ENCODE data around the gene NBR1.
"Not testable (repeated sequence)": the region's sequence is repeated elsewhere in the genome, so short reads cannot be mapped to it uniquely, and the experiment has no call there.

NBR1 gene

GRCh38 chr17:43171586-43172487 lies 823 bp downstream of the NBR1 start:
- DNase-seq (ENCODE audit: low read depth, low spot score), result peak; percentile 52
- TF ChIP-seq FOXP2 (optimal IDR thresholded peaks at IDR 0.05; ENCODE audit: control extremely low read depth, extremely low read length, insufficient read depth), result no peak
- no peak for TF ChIP-seq EZH2 (IDR thresholded peaks at IDR 0.05)
- TF ChIP-seq POLR2AphosphoS5 (IDR thresholded peaks at IDR 0.05; ENCODE audit: borderline replicate concordance, low read depth, low read length), result no peak
- H3K36me3 ChIP-seq (ENCODE audit: insufficient read depth, low read length), result peaks cover 10% of the 10 kb centered on the region
- H3K27ac ChIP-seq, result peak overlapping the region; percentile 89
- H3K9ac ChIP-seq (ENCODE audit: insufficient read length), result peak overlapping the region; percentile 84
- no peaks in the 10 kb centered on the region for H3K9me3 ChIP-seq (ENCODE audit: low read depth, low read length)
- peak overlapping the region; percentile 95 for H3K4me3 ChIP-seq

DNA sequence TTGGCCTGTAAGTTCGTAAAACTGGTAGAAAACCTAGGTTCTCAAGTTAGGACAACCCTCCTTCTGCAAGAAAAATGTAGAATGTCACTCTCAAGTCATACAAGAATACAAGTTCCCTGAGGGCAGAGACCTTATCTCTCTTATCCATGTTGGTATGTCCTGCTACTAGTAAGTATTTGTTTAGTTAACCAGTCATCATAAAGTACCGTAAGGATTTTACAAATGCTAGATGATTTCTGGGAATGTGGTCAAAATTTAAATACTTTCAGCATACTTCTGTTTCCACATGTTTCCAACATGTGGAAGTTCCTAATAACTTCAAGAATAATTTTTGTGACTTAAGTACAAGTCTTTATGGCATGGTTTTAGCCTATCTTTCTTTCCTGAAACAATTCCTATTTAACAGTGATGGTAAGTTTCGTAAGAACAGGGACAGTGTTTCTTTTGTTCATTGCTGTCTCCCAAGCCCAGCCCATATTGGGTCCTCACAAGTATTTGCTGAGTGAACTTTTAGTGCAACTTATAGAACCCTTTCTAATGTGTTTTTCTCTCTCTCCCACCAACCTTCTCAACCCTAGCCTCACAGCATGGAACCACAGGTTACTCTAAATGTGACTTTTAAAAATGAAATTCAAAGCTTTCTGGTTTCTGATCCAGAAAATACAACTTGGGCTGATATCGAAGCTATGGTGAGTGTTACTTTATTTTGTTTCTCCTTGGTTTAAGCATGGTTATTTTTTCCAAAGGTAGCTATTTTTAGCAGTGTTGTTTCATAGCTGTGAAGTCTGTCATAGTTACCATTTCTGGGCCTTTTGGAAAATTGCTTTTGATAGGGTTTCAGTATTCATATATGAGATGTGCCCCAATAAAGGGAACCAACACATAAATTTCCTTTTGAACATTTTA lies 4.5 kb downstream of the NBR1 start:
- H3K36me3 ChIP-seq (ENCODE audit: insufficient read depth, low read length), result peaks cover 27% of the 10 kb centered on the region
- TF ChIP-seq FOXP2 (optimal IDR thresholded peaks at IDR 0.05; ENCODE audit: control extremely low read depth, extremely low read length, insufficient read depth) (no peak), POLR2AphosphoS5 (IDR thresholded peaks at IDR 0.05; ENCODE audit: borderline replicate concordance, low read depth, low read length) (no peak), EZH2 (IDR thresholded peaks at IDR 0.05) (no peak)
- no peak for DNase-seq (ENCODE audit: low read depth, low spot score)
- H3K9me3 ChIP-seq (ENCODE audit: low read depth, low read length), result no peaks in the 10 kb centered on the region
- no peak overlapping the region for H3K9ac ChIP-seq (ENCODE audit: insufficient read length)
- peak overlapping the region; percentile 58 for H3K27ac ChIP-seq
- no peak overlapping the region for H3K4me3 ChIP-seq

DNA sequence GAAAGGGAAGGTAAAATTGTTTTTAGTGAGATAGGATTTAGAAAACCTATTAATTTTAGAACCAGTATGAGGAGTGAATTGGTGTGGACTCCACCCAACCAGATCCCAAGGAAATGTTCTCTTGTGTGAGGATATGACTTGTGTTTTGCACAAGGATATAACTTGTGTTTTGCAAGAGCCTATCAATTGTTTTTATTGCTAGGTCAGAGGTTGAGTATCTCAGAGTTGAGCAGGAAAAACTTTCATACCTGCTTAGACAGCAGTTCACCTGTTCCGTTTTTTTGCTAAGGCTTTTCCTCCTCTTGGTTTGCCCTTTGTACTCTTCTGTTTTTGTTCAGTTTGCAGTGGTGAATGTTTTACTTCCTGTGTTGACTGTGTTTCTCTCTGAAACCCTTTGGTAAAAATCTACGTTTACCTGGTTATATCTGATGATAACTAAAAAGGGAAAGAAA lies 5.1 kb downstream of the NBR1 start:
- DNase-seq (ENCODE audit: low read depth, low spot score), result no peak
- Histone ChIP-seq H3K9ac (ENCODE audit: insufficient read length) (no peak overlapping the region), H3K9me3 (ENCODE audit: low read depth, low read length) (no peaks in the 10 kb centered on the region), H3K4me3 (no peak overlapping the region), H3K27ac (peak overlapping the region; percentile 58; the same call in 1 of the 2 replicates), H3K36me3 (ENCODE audit: insufficient read depth, low read length) (peaks cover 30% of the 10 kb centered on the region)
- TF ChIP-seq FOXP2 (optimal IDR thresholded peaks at IDR 0.05; ENCODE audit: control extremely low read depth, extremely low read length, insufficient read depth) (no peak), POLR2AphosphoS5 (IDR thresholded peaks at IDR 0.05; ENCODE audit: borderline replicate concordance, low read depth, low read length) (no peak), EZH2 (IDR thresholded peaks at IDR 0.05) (no peak)

DNA sequence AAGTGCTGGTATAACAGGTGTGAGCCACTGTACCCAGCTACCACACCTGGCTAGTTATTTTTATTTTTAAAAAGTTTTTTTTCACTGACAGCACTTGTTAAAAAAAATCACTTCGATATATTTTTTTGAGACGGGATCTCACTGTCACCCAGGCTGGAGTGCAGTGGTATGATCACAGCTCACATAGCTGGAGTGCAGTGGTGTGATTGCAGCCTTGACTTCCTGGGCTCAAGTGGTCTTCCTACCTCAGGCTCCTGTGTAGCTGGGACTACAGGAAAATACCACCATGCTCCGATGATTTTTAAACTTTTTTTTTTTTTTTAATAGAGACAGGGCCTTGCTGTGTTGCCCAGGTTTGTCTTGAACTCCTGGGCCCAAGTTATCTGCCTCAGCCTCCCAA lies 12.9 kb downstream of the NBR1 start:
- Histone ChIP-seq H3K9me3 (ENCODE audit: low read depth, low read length) (no peaks in the 10 kb centered on the region), H3K27ac (no peak overlapping the region), H3K4me3 (no peak overlapping the region), H3K9ac (ENCODE audit: insufficient read length) (no peak overlapping the region), H3K36me3 (ENCODE audit: insufficient read depth, low read length) (peaks cover 23% of the 10 kb centered on the region; the same call in 1 of the 2 replicates)
- no peak for TF ChIP-seq POLR2AphosphoS5 (IDR thresholded peaks at IDR 0.05; ENCODE audit: borderline replicate concordance, low read depth, low read length)
- no peak for TF ChIP-seq FOXP2 (optimal IDR thresholded peaks at IDR 0.05; ENCODE audit: control extremely low read depth, extremely low read length, insufficient read depth)
- TF ChIP-seq EZH2 (IDR thresholded peaks at IDR 0.05), result no peak
- no peak for DNase-seq (ENCODE audit: low read depth, low spot score)

DNA sequence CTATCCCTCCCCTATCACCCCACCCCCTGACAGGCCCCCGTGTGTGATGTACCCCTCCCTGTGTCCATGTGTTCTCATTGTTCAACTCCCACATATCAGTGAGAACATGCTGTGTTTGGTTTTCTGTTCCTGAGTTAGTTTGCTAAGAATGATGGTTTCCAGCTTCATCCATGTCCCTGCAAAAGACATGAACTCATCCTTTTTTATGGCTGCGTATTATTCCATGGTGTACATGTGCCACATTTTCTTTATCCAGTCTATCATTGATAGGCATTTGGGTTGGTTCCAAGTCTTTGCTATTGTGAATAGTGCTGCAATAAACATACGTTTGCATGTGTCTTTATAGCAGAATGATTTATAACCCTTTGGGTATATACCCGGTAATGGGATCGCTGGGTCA lies 15.6 kb downstream of the NBR1 start:
- not testable (repeated sequence) for H3K4me3 ChIP-seq; H3K9ac ChIP-seq (ENCODE audit: insufficient read length); H3K9me3 ChIP-seq (ENCODE audit: low read depth, low read length); H3K27ac ChIP-seq; DNase-seq (ENCODE audit: low read depth, low spot score)
- H3K36me3 ChIP-seq (ENCODE audit: insufficient read depth, low read length), result peaks cover 32% of the 10 kb centered on the region

DNA sequence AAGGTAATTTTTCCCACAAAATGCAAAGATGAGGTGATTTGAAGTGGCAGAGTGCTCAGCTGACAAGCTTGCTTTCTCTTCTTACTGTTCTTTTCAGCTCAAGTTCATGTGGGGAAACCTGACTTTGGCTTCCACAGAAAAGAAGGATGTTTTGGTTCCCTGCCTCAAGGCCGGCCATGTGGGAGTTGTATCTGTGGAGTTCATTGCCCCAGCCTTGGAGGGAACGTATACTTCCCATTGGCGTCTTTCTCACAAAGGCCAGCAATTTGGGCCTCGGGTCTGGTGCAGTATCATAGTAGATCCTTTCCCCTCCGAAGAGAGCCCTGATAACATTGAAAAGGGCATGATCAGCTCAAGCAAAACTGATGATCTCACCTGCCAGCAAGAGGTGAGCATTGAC lies 22.2 kb downstream of the NBR1 start:
- no peak overlapping the region for H3K9ac ChIP-seq (ENCODE audit: insufficient read length)
- no peak overlapping the region for H3K4me3 ChIP-seq
- no peak for DNase-seq (ENCODE audit: low read depth, low spot score)
- no peak overlapping the region for H3K27ac ChIP-seq
- H3K9me3 ChIP-seq (ENCODE audit: low read depth, low read length), result no peaks in the 10 kb centered on the region
- peaks cover 71% of the 10 kb centered on the region for H3K36me3 ChIP-seq (ENCODE audit: insufficient read depth, low read length)
- TF ChIP-seq POLR2AphosphoS5 (IDR thresholded peaks at IDR 0.05; ENCODE audit: borderline replicate concordance, low read depth, low read length), result no peak
- no peak for TF ChIP-seq FOXP2 (optimal IDR thresholded peaks at IDR 0.05; ENCODE audit: control extremely low read depth, extremely low read length, insufficient read depth)
- TF ChIP-seq EZH2 (IDR thresholded peaks at IDR 0.05), result no peak

GRCh38 chr17:43199633-43200032 lies 28.6 kb downstream of the NBR1 start:
- Histone ChIP-seq H3K9me3 (ENCODE audit: low read depth, low read length) (no peaks in the 10 kb centered on the region), H3K36me3 (ENCODE audit: insufficient read depth, low read length) (peaks cover 46% of the 10 kb centered on the region), H3K9ac (ENCODE audit: insufficient read length) (no peak overlapping the region), H3K4me3 (no peak overlapping the region), H3K27ac (no peak overlapping the region)
- no peak for DNase-seq (ENCODE audit: low read depth, low spot score)
- TF ChIP-seq EZH2 (IDR thresholded peaks at IDR 0.05), result no peak
- TF ChIP-seq FOXP2 (optimal IDR thresholded peaks at IDR 0.05; ENCODE audit: control extremely low read depth, extremely low read length, insufficient read depth), result no peak
- TF ChIP-seq POLR2AphosphoS5 (IDR thresholded peaks at IDR 0.05; ENCODE audit: borderline replicate concordance, low read depth, low read length), result no peak

DNA sequence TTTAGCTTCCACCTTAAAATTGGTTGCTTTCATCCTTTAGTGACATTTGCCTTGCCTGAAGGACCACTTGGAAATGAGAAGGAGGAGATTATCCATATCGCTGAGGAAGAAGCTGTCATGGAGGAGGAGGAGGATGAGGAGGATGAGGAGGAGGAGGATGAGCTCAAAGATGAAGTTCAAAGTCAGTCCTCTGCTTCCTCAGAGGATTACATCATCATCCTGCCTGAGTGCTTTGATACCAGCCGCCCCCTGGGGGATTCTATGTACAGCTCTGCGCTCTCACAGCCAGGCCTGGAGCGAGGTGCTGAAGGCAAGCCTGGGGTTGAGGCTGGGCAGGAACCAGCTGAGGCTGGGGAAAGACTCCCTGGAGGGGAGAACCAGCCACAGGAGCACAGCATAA lies 29.1 kb downstream of the NBR1 start:
- TF ChIP-seq EZH2 (IDR thresholded peaks at IDR 0.05), result no peak
- peaks cover 41% of the 10 kb centered on the region; the same call in 1 of the 2 replicates for H3K36me3 ChIP-seq (ENCODE audit: insufficient read depth, low read length)

DNA sequence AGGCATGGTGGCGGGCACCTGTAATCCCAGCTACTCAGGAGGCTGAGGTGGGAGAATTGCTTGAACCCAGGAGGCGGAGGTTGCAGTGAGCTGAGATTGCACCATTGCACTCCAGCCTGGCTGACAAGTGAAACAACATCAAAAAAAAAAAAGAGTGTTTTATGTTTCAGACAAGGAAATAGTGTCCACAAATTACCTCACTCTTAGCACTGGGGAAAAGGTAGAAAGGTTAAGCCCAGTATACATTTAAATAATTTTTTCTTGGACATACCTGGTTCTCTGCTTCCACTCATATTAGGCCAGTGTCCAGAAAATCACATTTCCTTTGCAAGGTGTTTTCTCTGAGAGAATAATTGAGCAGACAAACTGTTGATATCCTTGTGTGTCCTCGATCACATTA lies 32.0 kb downstream of the NBR1 start:
- H3K36me3 ChIP-seq (ENCODE audit: insufficient read depth, low read length), result peaks cover 25% of the 10 kb centered on the region; the same call in 1 of the 2 replicates
- H3K27ac ChIP-seq; DNase-seq (ENCODE audit: low read depth, low spot score); H3K4me3 ChIP-seq; H3K9ac ChIP-seq (ENCODE audit: insufficient read length); H3K9me3 ChIP-seq (ENCODE audit: low read depth, low read length): not testable (repeated sequence)

More for the DNA sequence above, 29.1 kb downstream of the NBR1 start:
- Histone ChIP-seq H3K4me3 (no peak overlapping the region), H3K27ac (no peak overlapping the region), H3K9me3 (ENCODE audit: low read depth, low read length) (no peaks in the 10 kb centered on the region), H3K9ac (ENCODE audit: insufficient read length) (no peak overlapping the region)
- DNase-seq (ENCODE audit: low read depth, low spot score), result no peak

Measured in SK-N-MC (cell line).